GM12865 (cell line): ENCODE data around the gene NNMT.

Experiments used
- DNase-seq: peaks from one replicate; pipeline ENCODE4 v3.0.0; 2010; ENCODE audit warnings: low read depth
- H3K4me3 ChIP-seq: 2 replicates; pipeline ENCODE4 v1.5.1; 2011; ENCODE audit warnings: mild to moderate bottlenecking, low read depth, low read length, control low read depth
- CTCF ChIP-seq: IDR thresholded peaks from 2 replicates; pipeline ENCODE4 v1.5.1; 2011; ENCODE audit warnings: low read length, control low read depth, low read depth, inconsistent platforms; ENCODE audit not compliant: insufficient read depth; ENCODE audit errors: missing control alignments

The NNMT gene

GRCh38 chr11:114258696-114259095 is 37.5 kb upstream of the NNMT start:
- no peak overlapping the region for H3K4me3 ChIP-seq
- no peak for TF ChIP-seq CTCF
- no peak for DNase-seq

GRCh38 chr11:114259124-114259526 is 37.1 kb upstream of the NNMT start:
- no peak for TF ChIP-seq CTCF
- no peak for DNase-seq
- H3K4me3 ChIP-seq, result no peak overlapping the region

- no peak for DNase-seq
- TF ChIP-seq CTCF, result no peak
- H3K4me3 ChIP-seq, result no peak overlapping the region
Measured at GRCh38 chr11:114259551-114259983, 36.6 kb upstream of the NNMT start.

- H3K4me3 ChIP-seq, result no peak overlapping the region
- DNase-seq, result no peak
- TF ChIP-seq CTCF, result no peak
Measured at GRCh38 chr11:114260077-114260476, 36.1 kb upstream of the NNMT start.

GRCh38 chr11:114260483-114260882 is 35.7 kb upstream of the NNMT start:
- TF ChIP-seq CTCF, result no peak
- DNase-seq, result no peak
- no peak overlapping the region for H3K4me3 ChIP-seq

- no peak overlapping the region for H3K4me3 ChIP-seq
- no peak for DNase-seq
- TF ChIP-seq CTCF, result no peak
Measured at GRCh38 chr11:114261791-114262190, 34.4 kb upstream of the NNMT start.

- DNase-seq, result no peak
- H3K4me3 ChIP-seq, result no peak overlapping the region
- TF ChIP-seq CTCF, result peak; percentile 33
Measured at GRCh38 chr11:114262681-114263512, 33.3 kb upstream of the NNMT start.
